Transverse colon (tissue), 3 donors: ENCODE results near the gene SORCS3.

Experiments
- CTCF ChIP-seq, 5 experiments: fragments of 200-600 bp in 3 of 5; fragments of 450-650 bp in 2 of 5; sonication (generic) in 3 of 5; IDR thresholded peaks; 1 replicate in 2 of 5; 2 replicates in 3 of 5; pipeline ENCODE4 v1.5.1; 2016 to 2017; ENCODE audit warnings: antibody characterized with exemption in 5 of 5, inconsistent platforms in 3 of 5, mild to moderate bottlenecking in 2 of 5, moderate library complexity in 1 of 5
- POLR2A ChIP-seq: fragments of 450-650 bp; IDR thresholded peaks from one replicate; pipeline ENCODE4 v1.6.1; 2016; ENCODE audit warnings: antibody characterized with exemption, mild to moderate bottlenecking, moderate library complexity

- TF ChIP-seq CTCF (IDR thresholded peaks at IDR 0.05) (no peak), POLR2A (no peak)
These were observed 388.2 kb downstream of the SORCS3 start for GRCh38 chr10:105029286-105029685.
